GM19463 (cell line): ENCODE results near the gene SARNP.

Source experiments
- ATAC-seq: cut with Tn5 transposase; IDR thresholded peaks from one replicate; pipeline ENCODE4 v1.9.1; 2021; ENCODE audit warnings: mild to moderate bottlenecking, moderate library complexity; ENCODE audit not compliant: unreplicated experiment

SARNP gene

GRCh38 chr12:55743406-55744339 lies 73.9 kb downstream of the SARNP start:
- peak; percentile 40 for ATAC-seq

GRCh38 chr12:55742719-55743405 lies 74.7 kb downstream of the SARNP start, which contains the start of gene GDF11:
TSS of gene GDF11 (plus strand) at chr12:55743122. CDS start at chr12:55743317, 195 bp downstream.
- peak; percentile 36 for ATAC-seq

GRCh38 chr12:55741931-55742680 lies 75.4 kb downstream of the SARNP start:
- ATAC-seq = no peak

- no peak for ATAC-seq
These were observed 78.5 kb downstream of the SARNP start for GRCh38 chr12:55739025-55739378.

- ATAC-seq = peak; percentile 80
These were observed 79.2 kb downstream of the SARNP start for GRCh38 chr12:55738123-55739024.

GRCh38 chr12:55737581-55738122 lies 79.9 kb downstream of the SARNP start:
- peak; percentile 6 for ATAC-seq

GRCh38 chr12:55736780-55737580 lies 80.5 kb downstream of the SARNP start:
- no peak for ATAC-seq

- no peak for ATAC-seq
These were observed 81.4 kb downstream of the SARNP start for GRCh38 chr12:55736076-55736475.

GRCh38 chr12:55734595-55734994 lies 82.9 kb downstream of the SARNP start:
- no peak for ATAC-seq

- ATAC-seq = no peak
These were observed 83.7 kb downstream of the SARNP start for GRCh38 chr12:55733858-55734257.

- no peak for ATAC-seq
These were observed 84.4 kb downstream of the SARNP start for GRCh38 chr12:55733021-55733555.

- ATAC-seq = no peak
These were observed 85.2 kb downstream of the SARNP start for GRCh38 chr12:55732288-55732687.

GRCh38 chr12:55729819-55730818 lies 87.4 kb downstream of the SARNP start:
- ATAC-seq = peak; percentile 36

GRCh38 chr12:55728939-55729818 lies 88.3 kb downstream of the SARNP start, which contains the start of gene CD63:
TSS of gene CD63 (minus strand) at chr12:55729009. CDS start at chr12:55728341, 668 bp downstream.
- peak; percentile 63 for ATAC-seq

- peak; percentile 16 for ATAC-seq
These were observed 89.2 kb downstream of the SARNP start for GRCh38 chr12:55728186-55728938.
